H9 (cell line): ENCODE data around the gene WDR88. TPM values are rescaled to one million over a fixed set of nuclear protein-coding genes. Genes with fewer than 3 reads are reported as not detected.

Experiments
- DNase-seq: peaks from one replicate; pipeline ENCODE4 v3.0.0-alpha.2; 2017
- H2AFZ ChIP-seq: one replicate; pipeline ENCODE4 v1.6.1; 2013; ENCODE audit warnings: mild to moderate bottlenecking, low read length, control low read depth, moderate library complexity
- H2AK5ac ChIP-seq: 2 replicates; pipeline ENCODE4 v1.6.1; 2013; ENCODE audit warnings: low read length, control low read depth, mixed read lengths; ENCODE audit not compliant: insufficient read length
- H2BK120ac ChIP-seq: one replicate; pipeline ENCODE4 v1.6.1; 2013; ENCODE audit warnings: low read depth, mild to moderate bottlenecking, low read length, control low read depth, inconsistent platforms; ENCODE audit not compliant: poor library complexity, severe bottlenecking
- H2BK12ac ChIP-seq: 2 replicates; pipeline ENCODE4 v1.6.1; 2013; ENCODE audit warnings: low read length, control low read depth, mixed read lengths, low read depth; ENCODE audit not compliant: insufficient read length
- H2BK15ac ChIP-seq: 2 replicates; pipeline ENCODE4 v1.6.1; 2013; ENCODE audit warnings: low read depth, low read length, control low read depth
- H2BK20ac ChIP-seq: one replicate; pipeline ENCODE4 v1.6.1; 2013; ENCODE audit warnings: low read depth, mild to moderate bottlenecking, low read length, control low read depth, inconsistent platforms; ENCODE audit not compliant: poor library complexity, severe bottlenecking
- H2BK5ac ChIP-seq: 2 replicates; pipeline ENCODE4 v1.6.1; 2013; ENCODE audit warnings: low read length, control low read depth, mixed read lengths; ENCODE audit not compliant: insufficient read length
- H3K14ac ChIP-seq: 2 replicates; pipeline ENCODE4 v1.6.1; 2013; ENCODE audit warnings: low read length, control low read depth; ENCODE audit not compliant: insufficient read depth
- H3K18ac ChIP-seq: 2 replicates; pipeline ENCODE4 v1.6.1; 2013; ENCODE audit warnings: low read depth, mild to moderate bottlenecking, mixed read lengths, low read length, control low read depth; ENCODE audit not compliant: insufficient read length
- H3K23ac ChIP-seq: 2 replicates; pipeline ENCODE4 v1.6.1; 2013; ENCODE audit warnings: low read length, control low read depth, mixed read lengths, low read depth; ENCODE audit not compliant: insufficient read length
- H3K23me2 ChIP-seq: 2 replicates; pipeline ENCODE4 v1.6.1; 2013; ENCODE audit warnings: low read depth, mild to moderate bottlenecking, mixed read lengths, low read length, control low read depth; ENCODE audit not compliant: insufficient read length, poor library complexity, severe bottlenecking
- H3K27ac ChIP-seq: 2 replicates; pipeline ENCODE4 v1.5.1; 2013; ENCODE audit warnings: low read length, control low read depth, mixed read lengths, low read depth; ENCODE audit not compliant: insufficient read length
- H3K27me3 ChIP-seq: 2 replicates; pipeline ENCODE4 v1.6.1; 2013; ENCODE audit warnings: low read length, control low read depth, inconsistent platforms; ENCODE audit not compliant: insufficient read depth
- H3K4ac ChIP-seq: 2 replicates; pipeline ENCODE4 v1.6.1; 2013; ENCODE audit warnings: low read depth, mild to moderate bottlenecking, control low read depth, inconsistent platforms, low read length, moderate library complexity
- H3K4me1 ChIP-seq: 2 replicates; pipeline ENCODE4 v1.6.1; 2013; ENCODE audit warnings: low read length, control low read depth, inconsistent platforms; ENCODE audit not compliant: insufficient read depth
- H3K4me2 ChIP-seq: 2 replicates; pipeline ENCODE4 v1.6.1; 2013; ENCODE audit warnings: low read length, control low read depth, mixed read lengths; ENCODE audit not compliant: insufficient read length, insufficient read depth
- H3K56ac ChIP-seq: 2 replicates; pipeline ENCODE4 v1.6.1; 2013; ENCODE audit warnings: low read depth, mild to moderate bottlenecking, mixed read lengths, low read length, control low read depth; ENCODE audit not compliant: insufficient read length
- H3K79me1 ChIP-seq: 2 replicates; pipeline ENCODE4 v1.6.1; 2013; ENCODE audit warnings: low read depth, mild to moderate bottlenecking, moderate library complexity, low read length, control low read depth, inconsistent platforms; ENCODE audit not compliant: insufficient read depth, poor library complexity, severe bottlenecking
- H3K79me2 ChIP-seq: 2 replicates; pipeline ENCODE4 v1.6.1; 2013; ENCODE audit warnings: low read length, control low read depth, inconsistent platforms; ENCODE audit not compliant: insufficient read depth
- H3K9ac ChIP-seq: 2 replicates; pipeline ENCODE4 v1.6.1; 2013; ENCODE audit warnings: low read length, control low read depth, mixed read lengths; ENCODE audit not compliant: insufficient read length; ENCODE audit errors: extremely low read depth
- H3K9me3 ChIP-seq: one replicate; pipeline ENCODE4 v1.6.1; 2013; ENCODE audit warnings: low read depth, low read length, inconsistent platforms; ENCODE audit not compliant: control insufficient read depth
- H3T11ph ChIP-seq: one replicate; pipeline ENCODE4 v1.6.1; 2013; ENCODE audit warnings: mild to moderate bottlenecking, low read length, control low read depth, inconsistent platforms
- H4K20me1 ChIP-seq: one replicate; pipeline ENCODE4 v1.6.1; 2013; ENCODE audit not compliant: control insufficient read depth, insufficient read length, insufficient read depth
- H4K5ac ChIP-seq: 2 replicates; pipeline ENCODE4 v1.6.1; 2013; ENCODE audit warnings: low read depth, mild to moderate bottlenecking, mixed read lengths, low read length, control low read depth; ENCODE audit not compliant: insufficient read length
- H4K8ac ChIP-seq: replicated peaks from 2 replicates; pipeline ENCODE4 v1.6.1; 2013; ENCODE audit warnings: low read length, control low read depth, mixed read lengths, low read depth; ENCODE audit not compliant: insufficient read length
- H4K91ac ChIP-seq: 2 replicates; pipeline ENCODE4 v1.6.1; 2013; ENCODE audit warnings: low read depth, mild to moderate bottlenecking, moderate library complexity, mixed read lengths, low read length, control low read depth; ENCODE audit not compliant: insufficient read length
- H3K27ac Mint-ChIP-seq, 3 experiments: 2 replicates in 2 of 3; 3 replicates in 1 of 3; pipeline ENCODE4 v1.8.0; 2020 to 2021; ENCODE audit warnings: mixed read lengths in 3 of 3, mild to moderate bottlenecking in 1 of 3, moderate library complexity in 1 of 3
- H3K27me3 Mint-ChIP-seq: 2 replicates; pipeline ENCODE4 v1.8.0; 2021; ENCODE audit warnings: low read depth, mild to moderate bottlenecking, moderate library complexity, mixed read lengths
- H3K36me3 Mint-ChIP-seq, 3 experiments: 2 replicates in 2 of 3; 3 replicates in 1 of 3; pipeline ENCODE4 v1.8.0; 2020 to 2021; ENCODE audit warnings: low read depth in 3 of 3, mixed read lengths in 3 of 3; ENCODE audit not compliant: insufficient read depth in 1 of 3
- H3K4me1 Mint-ChIP-seq, 2 experiments: 2 replicates each; pipeline ENCODE4 v1.8.0; 2020; ENCODE audit warnings: mixed read lengths in 2 of 2
- H3K4me3 Mint-ChIP-seq, 2 experiments: 2 replicates in 1 of 2; 3 replicates in 1 of 2; pipeline ENCODE4 v1.8.0; 2020 to 2021; ENCODE audit warnings: mild to moderate bottlenecking in 2 of 2, mixed read lengths in 2 of 2, moderate library complexity in 1 of 2
- H3K9me3 Mint-ChIP-seq, 2 experiments: 2 replicates in 1 of 2; 3 replicates in 1 of 2; pipeline ENCODE4 v1.8.0; 2020; ENCODE audit warnings: mild to moderate bottlenecking in 2 of 2, mixed read lengths in 2 of 2, moderate library complexity in 1 of 2
- WGBS: extraction: QIAGEN DNeasy Blood & Tissue Kit; methylation state at CpG from one replicate; pipeline ENCODE4 v1.1.7; 2013; ENCODE audit warnings: missing lambda C conversion rate, low lambda C conversion rate, mixed read lengths; ENCODE audit not compliant: insufficient read length; ENCODE audit errors: extremely low coverage; 5-methylcytosine and 5-hydroxymethylcytosine counted together
- total RNA-seq: library from RNA; stranded (reverse); gene quantifications from 2 replicates; pipeline ENCODE4 v1.2.1, GENCODE V29; 2021
- TF ChIP-seq, protein P1 (sequence below): fragments of 200-600 bp; sonication (generic); conservative IDR thresholded peaks from 3 replicates; pipeline ENCODE4 v1.8.0; 2021; ENCODE audit warnings: antibody characterized with exemption, mild to moderate bottlenecking

The WDR88 gene
- total RNA-seq, 1 experiment from 2014 or later = not detected

DNA sequence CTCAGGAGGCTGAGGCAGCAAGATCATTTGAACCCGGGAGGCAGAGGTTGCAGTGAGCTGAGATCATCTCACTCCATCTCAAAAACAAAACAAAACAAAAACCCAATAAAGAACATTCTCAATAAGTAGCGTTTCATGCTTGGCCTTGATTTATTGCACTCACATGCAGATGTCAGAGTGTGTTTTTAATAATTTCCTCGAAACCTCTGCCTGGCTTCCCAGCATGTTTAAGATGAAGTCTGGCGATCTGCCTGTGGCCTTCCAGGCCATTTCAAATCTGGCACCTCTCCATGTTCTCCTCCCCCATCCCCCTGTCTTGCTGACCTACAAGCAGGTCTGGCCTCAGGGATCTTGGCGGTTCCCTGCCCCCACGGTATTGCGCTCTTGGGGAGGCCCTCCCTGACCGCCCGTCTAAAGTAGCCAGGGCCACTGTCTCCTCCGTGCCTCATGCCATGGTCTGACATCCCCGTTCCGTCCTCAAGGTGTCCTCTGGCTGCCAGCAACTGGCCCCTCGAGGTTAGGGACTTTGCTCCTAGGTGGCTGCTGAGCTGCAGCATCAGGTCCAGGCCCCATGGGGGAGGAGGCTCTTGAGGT lies 1.6 kb downstream of the WDR88 start:
- no peak overlapping the region for H3K18ac ChIP-seq
- H4K5ac ChIP-seq = no peak overlapping the region
- no peak overlapping the region for H2AK5ac ChIP-seq
- no peak overlapping the region for H3T11ph ChIP-seq
- H3K27ac Mint-ChIP-seq = peak overlapping the region in 1 of 3 experiments; percentile 69; a peak in 1 of 7 replicates
- no peak overlapping the region for H3K23ac ChIP-seq
- no peak overlapping the region for H3K4me2 ChIP-seq
- WGBS = no CpG with 5 or more reads among the region's 13 CpGs
- peak; percentile 62 for DNase-seq
- H3K27ac ChIP-seq = no peak overlapping the region
- TF ChIP-seq, protein P1, sequence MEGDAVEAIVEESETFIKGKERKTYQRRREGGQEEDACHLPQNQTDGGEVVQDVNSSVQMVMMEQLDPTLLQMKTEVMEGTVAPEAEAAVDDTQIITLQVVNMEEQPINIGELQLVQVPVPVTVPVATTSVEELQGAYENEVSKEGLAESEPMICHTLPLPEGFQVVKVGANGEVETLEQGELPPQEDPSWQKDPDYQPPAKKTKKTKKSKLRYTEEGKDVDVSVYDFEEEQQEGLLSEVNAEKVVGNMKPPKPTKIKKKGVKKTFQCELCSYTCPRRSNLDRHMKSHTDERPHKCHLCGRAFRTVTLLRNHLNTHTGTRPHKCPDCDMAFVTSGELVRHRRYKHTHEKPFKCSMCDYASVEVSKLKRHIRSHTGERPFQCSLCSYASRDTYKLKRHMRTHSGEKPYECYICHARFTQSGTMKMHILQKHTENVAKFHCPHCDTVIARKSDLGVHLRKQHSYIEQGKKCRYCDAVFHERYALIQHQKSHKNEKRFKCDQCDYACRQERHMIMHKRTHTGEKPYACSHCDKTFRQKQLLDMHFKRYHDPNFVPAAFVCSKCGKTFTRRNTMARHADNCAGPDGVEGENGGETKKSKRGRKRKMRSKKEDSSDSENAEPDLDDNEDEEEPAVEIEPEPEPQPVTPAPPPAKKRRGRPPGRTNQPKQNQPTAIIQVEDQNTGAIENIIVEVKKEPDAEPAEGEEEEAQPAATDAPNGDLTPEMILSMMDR = no peak
- no peak overlapping the region for H2BK15ac ChIP-seq
- peaks cover 5 to 12% of the 10 kb centered on the region in 2 experiments; a peak in 3 of 4 replicates for H3K4me1 Mint-ChIP-seq
- H3K4me3 Mint-ChIP-seq = peak overlapping the region in 1 of 2 experiments; percentile 62; a peak in 2 of 5 replicates
- no peaks in the 10 kb centered on the region for H3K4me1 ChIP-seq
- H3K9me3 Mint-ChIP-seq = no peaks in the 10 kb centered on the region; a peak in 1 of 5 replicates
- H4K8ac ChIP-seq = no peak overlapping the region
- no peaks in the 10 kb centered on the region for H3K79me2 ChIP-seq
- no peaks in the 10 kb centered on the region for H3K9me3 ChIP-seq
- H3K4ac ChIP-seq = no peak overlapping the region
- peaks cover 3 to 21% (median 16%) of the 10 kb centered on the region in 3 experiments; a peak in 6 of 7 replicates for H3K36me3 Mint-ChIP-seq
- H2BK5ac ChIP-seq = no peak overlapping the region
- H3K14ac ChIP-seq = no peak overlapping the region
- no peaks in the 10 kb centered on the region for H3K27me3 ChIP-seq
- H3K27me3 Mint-ChIP-seq = no peaks in the 10 kb centered on the region
- no peak overlapping the region for H3K56ac ChIP-seq
- H3K79me1 ChIP-seq = no peaks in the 10 kb centered on the region
- H2BK12ac ChIP-seq = no peak overlapping the region
- H4K20me1 ChIP-seq = no peaks in the 10 kb centered on the region
- H2AFZ ChIP-seq = no peak overlapping the region
- H3K23me2 ChIP-seq = no peaks in the 10 kb centered on the region
- H3K9ac ChIP-seq = no peak overlapping the region
- no peak overlapping the region for H2BK120ac ChIP-seq
- H4K91ac ChIP-seq = no peak overlapping the region
- no peak overlapping the region for H2BK20ac ChIP-seq
